ENCODE measurements around the gene PRKACB.
A peak's percentile ranks its signal among the peaks of the same experiment; 100 is the strongest.
"Not testable (repeated sequence)": the region's sequence is repeated elsewhere in the genome, so short reads cannot be mapped to it uniquely, and the experiment has no call there.

The PRKACB gene

DNA sequence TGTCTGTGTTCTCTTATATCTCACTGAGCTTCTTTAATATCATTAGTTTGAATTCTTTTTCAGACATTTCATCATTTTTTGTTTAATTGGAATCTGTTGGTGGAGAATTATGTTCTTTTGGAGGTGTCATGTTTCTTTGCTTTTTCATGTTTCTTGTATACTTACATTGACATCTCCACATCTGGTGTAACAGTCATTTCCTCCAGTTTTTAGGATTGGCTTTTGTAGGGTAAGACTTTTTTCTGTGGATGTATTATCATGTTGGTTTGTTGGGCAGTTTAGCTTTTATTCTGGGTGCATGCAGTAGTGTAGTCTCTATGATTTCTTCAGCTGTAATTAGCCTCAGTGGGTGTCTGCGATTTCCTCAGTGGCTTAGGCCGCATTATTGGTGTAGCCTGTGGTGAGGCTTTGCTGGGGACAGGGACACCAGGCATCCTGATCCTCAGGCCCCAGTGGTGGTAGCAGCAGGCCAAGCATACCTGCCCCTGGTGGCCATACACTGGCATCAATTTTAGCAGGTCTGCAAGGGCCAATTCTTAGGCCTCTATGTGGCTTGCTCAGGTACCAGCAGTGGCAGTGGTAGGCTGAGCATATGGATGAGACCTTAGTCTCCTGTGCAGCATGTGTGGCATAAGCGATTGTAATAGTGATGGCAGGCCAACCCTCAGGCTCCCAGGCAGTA is 79.8 kb downstream of the PRKACB start:
- DNase-seq (ENCODE audit: low spot score), result no peak

DNA sequence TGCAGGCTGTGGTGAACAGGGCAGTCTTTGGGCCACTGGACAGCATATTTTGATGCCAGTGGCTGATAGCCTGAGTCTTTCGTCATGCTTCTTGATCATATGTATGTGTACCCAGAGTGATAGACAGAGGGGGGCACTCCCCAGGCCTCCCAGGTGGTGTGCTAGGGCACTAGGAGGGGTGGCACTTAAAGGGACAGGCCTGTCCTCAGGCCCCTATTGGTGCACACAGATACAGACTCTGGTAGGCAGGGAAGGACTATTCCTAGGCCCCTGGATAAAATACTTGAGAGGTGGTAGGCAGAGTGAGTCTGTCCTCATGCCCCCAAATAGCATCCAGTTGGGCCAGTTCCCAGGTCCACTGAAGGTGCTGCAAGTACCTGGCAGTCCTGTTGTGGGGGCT is 80.8 kb downstream of the PRKACB start:
- DNase-seq (ENCODE audit: low spot score), result no peak

DNA sequence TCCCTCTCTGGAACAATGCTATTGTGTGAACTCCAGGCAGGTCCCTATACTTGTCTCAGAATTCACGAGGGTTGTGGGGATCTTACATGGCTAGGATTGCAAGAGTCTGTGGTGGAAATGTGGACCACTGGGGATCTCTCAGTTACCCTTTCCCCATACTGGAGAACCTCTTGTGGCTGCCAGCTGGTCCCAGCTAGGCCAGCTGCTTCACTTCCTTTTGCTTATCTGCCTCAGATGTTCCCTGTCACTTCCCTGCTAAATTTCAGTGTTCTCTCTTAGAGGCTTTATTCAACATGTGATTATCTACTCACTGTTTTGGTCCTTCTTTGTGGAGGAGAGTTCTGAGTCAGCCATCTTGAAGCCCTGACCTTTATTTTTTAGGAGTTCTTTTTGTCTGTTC is 81.6 kb downstream of the PRKACB start:
- DNase-seq (ENCODE audit: low spot score), result no peak

DNA sequence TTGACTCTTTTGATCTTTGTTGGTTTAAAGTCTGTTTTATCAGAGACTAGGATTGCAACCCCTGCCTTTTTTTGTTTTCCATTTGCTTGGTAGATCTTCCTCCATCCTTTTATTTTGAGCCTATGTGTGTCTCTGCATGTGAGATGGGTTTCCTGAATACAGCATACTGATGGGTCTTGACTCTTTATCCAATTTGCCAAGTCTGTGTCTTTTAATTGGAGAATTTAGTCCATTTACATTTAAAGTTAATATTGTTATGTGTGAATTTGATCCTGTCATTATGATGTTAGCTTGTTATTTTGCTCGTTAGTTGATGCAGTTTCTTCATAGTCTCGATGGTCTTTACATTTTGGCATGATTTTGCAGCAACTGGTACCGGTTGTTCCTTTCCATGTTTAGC is 88.6 kb downstream of the PRKACB start:
- not testable (repeated sequence) for DNase-seq (ENCODE audit: low spot score)

DNA sequence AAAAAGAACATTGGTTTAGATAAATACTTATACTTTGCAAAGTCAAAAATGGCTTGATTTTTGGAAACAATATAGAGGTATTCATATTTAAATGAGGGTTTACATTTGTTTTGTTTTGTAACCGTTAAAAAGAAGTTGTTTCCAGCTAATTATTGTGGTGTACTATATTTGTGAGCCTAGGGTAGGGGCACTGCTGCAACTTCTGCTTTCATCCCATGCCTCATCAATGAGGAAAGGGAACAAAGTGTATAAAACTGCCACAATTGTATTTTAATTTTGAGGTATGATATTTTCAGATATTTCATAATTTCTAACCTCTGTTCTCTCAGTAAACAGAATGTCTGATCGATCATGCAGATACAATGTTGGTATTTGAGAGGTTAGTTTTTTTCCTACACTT is 92.2 kb downstream of the PRKACB start:
- DNase-seq (ENCODE audit: low spot score), result no peak

DNA sequence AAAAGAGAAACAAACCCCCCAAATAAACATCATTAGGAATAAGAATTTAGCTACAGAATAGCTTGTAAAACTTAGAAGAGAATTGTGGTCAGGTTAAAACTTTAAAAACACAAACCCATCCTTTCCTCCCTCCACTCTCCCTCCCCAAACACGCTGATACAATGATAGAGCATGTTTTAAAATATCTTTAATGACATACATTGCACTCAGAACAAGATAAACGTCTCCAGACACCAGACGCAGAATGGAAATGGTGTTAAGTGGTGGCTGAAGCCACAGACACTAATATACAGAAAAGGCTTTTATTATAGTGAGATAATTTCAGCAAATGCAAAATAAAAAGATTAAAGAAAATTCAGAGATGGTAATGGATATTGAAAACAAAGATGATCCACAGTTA is 98.6 kb downstream of the PRKACB start:
- DNase-seq (ENCODE audit: low spot score), result no peak

DNA sequence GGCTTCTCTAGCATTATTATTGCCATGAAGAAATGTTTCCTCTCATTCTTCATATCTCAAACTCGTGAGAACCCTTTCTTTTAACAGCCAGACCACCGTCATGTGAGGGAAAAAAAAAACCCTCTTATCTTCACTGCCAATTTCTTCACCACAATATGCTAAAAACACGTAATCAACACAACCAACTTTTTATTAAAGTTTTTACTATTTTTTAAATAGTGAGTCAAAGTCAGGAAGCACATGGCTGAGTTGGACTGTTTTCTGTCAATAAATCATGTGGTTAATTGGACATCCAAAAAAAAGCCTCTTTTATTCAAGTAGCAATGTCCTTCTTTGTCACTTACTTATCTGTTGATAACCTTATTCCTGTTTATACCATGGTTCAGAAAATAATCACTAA is 101.5 kb downstream of the PRKACB start:
- no peak for DNase-seq (ENCODE audit: low spot score)

DNA sequence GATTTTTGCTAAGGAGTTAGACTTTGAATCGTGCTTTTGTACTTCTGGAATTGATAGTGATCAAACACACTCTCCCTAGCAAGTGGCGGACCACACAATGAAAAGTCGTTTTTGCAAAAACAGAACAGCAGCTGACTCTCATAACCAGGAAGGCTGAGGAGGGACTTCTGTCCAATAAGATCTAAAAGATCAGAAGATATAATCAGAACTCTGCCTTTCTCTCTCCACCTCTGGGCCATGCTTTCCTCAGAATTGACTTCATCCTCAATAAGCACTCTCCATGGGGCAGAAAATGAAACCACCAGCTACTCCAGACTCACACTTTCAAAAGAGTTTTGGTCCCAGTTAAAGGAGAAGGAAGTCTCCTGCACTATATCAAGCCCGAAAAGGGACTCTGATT is 102.1 kb downstream of the PRKACB start:
- DNase-seq (ENCODE audit: low spot score), result no peak

DNA sequence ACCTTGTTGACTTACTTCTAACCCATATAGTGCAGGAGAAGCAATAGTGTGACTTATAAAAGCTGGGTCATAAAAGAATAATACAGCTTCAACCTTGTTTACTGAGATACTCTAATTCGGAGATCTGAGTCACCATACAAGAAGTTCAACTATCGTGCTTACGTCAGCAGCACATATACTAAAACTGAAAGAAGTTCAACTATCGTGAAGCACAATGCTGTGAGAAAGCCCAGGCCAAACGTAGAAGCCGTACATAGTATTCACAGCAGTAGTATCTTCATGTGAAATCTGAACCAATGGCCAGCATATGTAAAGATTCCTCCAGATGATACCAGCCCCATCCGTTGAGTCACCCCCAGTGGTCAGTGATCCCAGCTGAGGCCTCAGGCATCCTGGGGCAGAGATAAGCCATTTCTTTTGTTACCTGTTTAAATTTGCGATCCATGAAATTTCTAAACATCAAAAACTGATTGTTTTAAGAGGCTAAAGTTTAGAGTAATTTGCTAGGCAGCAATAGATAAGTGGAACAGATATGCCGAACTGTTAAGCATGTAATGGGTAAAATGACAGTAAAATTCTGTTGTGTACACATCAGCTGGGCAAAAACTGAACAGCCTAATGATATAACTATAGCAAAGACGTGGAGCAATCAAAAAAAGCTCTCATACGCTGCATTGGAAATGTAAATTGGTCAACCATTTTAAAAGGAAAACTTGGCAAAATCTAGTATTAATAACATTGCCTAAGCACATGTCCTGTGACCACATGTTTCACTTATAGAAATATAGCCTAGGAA is 103.6 kb downstream of the PRKACB start:
- DNase-seq (ENCODE audit: low spot score), result no peak

DNA sequence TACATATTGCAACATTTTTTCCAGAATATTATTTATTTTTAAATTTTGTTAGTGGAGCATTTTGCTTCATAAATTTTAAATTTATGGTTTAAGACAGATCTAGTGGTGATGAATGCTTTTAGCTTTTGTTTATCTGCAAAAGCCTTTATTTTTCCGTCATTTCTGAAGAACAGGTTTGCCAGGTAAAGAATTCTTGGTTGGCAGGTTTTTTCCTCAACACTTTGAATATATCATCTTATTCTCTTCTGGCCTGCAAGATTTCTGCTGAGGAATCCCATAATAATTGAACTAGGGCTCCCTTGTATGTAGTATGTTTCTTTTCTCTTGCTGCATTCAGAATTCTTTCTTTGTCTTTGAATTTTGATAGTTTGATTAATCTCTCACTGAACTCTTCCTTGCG is 106.6 kb downstream of the PRKACB start:
- DNase-seq (ENCODE audit: low spot score), result no peak

DNA sequence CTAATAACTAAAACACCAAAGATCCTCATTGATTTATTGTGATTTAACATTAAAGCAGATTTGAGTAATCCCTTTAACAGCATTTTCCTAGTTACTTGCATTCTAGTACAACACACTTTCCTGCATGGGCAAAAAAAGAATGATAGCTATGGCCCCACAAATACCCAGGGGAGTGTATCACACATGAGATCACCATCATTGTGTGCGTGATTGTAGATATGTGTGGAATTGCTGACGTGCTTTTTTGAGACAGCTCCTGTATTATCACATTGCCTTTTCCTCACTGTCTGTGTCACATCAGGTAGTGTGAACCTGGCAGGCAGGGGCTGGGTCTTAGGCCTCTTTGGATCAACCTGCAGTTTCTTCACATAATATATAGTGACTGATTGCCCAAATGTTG is 109.0 kb downstream of the PRKACB start:
- DNase-seq (ENCODE audit: low spot score), result no peak

DNA sequence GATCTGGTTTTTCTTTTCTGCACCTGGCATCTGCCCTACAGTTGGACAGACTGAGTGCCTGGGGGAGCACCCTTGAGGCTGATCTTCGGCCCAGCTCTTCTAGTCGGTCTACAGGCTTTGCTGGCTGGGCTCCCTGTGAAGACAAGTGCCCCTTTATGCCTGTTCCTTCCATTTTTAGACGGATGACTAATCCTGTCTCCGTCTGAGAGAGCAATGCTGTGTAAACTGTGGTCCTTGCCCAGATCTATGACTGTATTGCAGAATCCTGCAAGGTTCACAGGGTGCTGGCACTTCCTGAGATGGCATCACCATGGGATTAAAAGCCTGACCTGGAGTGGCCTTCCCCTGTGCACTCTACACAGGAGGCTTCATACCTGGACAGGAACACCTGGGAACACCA is 109.8 kb downstream of the PRKACB start:
- peak; percentile 54 for DNase-seq (ENCODE audit: low spot score)

DNA sequence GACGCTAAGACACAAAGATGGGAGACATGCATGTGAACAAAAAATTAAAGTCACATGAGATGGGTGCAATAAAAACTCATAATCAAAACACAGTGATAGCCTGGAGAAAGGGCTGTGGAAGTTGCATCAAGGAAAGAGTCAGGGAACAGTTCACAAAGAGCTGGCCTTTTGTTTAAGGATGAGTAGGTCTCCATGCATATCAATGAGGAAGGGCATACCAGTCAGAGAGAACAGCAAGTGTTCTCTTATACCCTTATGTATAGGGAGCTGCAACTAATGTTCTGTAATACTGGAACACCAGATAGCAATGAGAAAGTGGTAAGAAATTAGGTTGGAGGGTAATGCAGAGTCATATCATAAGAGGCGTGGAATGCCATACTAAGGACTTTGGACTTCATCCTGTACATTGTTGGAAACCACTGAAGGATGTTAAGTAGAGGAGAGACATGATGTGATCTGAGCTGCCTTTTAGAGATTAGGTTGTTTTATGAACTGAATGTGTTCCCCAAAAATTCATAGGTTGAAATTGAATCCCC is 110.7 kb downstream of the PRKACB start:
- DNase-seq (ENCODE audit: low spot score), result no peak

DNA sequence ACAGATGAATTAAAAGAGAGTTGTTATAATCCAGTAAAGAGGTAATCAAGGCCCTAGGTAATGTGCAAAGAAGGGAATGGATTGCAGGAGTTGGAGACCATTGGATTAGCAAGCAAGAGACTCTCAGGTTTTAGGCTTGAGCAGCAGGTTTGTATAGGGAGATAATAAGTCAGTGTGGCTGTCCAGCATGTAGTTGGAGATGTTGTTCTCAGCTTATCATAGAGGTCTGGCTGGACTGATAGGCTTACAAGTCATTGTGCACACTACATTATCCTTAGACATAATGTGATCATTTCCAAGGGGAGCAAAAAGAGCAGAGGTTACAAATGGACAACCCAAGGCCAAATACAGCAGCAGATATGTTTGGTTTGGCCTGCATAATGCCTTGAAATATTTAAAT is 111.5 kb downstream of the PRKACB start:
- DNase-seq (ENCODE audit: low spot score), result no peak

DNA sequence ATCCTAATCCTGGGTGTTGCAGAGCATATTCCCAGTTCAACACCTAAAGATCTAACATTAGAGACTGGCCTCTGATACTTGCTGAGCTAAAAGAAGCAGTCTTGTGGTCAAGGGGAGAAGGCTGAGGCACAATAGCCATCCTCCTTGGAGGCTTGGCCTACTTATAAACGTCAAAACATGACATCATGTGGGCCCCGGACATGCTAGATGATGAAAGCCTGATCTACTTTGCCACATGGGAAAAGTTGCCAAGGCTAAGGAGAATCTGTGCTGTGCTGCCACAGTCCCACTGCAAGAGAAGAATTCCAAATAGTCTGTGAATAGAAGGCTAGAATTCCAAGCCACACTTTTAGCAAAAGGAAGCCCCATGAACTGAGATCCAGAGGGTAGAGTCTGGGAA is 113.5 kb downstream of the PRKACB start:
- DNase-seq (ENCODE audit: low spot score), result no peak

DNA sequence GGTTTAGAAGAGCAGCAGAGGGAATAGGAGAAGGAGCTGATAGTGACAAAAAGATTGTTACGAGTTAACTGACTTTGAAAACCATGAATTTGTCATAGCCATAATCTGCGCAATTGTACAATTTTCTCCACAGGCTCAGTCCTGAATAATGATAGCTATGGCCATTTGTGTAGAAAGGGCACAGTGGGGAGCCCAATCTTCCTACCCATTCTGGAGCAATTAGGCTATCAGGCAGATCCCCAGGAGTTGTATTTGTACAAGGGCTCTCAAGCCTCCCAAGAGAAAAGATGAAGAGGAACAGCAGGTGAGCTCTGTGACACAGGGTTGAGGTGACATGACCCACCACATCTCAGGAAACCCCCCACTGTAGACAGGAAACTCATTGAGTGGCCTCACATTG is 115.3 kb downstream of the PRKACB start:
- no peak for DNase-seq (ENCODE audit: low spot score)

DNA sequence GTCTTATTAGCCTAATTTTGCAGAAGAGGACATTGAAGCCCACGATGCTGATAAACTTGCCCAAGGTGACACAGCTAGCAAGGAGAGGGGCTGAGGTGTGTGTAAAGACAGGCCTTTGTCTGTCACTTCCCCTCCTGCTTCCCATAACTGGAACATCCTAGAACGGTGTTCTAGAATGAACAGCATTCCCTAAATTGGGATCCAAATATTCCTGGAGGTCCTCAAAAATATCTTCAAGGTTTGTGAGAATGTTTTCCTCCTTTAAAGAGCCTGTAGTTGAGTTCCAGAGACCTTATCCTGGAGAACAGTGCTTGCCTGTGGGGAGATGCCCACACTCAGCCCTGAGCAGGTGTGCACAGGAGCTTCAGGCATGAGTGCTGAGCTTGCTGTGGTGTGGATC is 115.9 kb downstream of the PRKACB start:
- DNase-seq (ENCODE audit: low spot score), result no peak

DNA sequence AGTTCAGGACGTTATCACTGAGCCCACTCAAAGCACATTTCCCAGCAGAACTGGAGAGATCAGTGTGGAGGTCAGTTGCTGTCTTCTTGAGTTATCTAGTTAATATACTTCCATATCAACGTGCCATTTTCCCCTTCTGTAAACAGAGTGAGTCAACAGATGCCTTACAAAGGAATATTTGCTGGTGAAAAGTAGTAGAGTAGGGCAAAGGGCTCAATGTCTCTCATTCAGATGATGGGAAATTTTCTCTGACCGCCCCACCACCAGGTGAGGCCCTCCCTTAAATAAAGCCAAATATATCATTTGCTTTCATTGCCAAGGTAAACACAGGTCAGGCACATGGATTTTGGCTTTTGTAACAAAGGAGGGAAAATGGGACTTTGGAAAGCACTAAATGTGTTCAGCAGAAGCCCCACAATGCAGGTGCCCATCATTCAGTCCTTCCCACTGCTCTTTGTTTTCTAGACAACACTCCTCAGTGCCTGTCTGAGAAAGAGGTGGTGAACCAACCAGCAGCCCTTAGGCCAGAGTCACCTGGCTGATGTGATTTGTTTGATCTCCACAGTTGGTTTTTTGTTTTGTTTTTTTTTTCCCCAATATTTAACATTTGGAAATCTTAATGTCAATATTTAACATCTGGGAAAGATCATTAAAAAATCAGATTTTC is 116.9 kb downstream of the PRKACB start:
- no peak for DNase-seq (ENCODE audit: low spot score)

DNA sequence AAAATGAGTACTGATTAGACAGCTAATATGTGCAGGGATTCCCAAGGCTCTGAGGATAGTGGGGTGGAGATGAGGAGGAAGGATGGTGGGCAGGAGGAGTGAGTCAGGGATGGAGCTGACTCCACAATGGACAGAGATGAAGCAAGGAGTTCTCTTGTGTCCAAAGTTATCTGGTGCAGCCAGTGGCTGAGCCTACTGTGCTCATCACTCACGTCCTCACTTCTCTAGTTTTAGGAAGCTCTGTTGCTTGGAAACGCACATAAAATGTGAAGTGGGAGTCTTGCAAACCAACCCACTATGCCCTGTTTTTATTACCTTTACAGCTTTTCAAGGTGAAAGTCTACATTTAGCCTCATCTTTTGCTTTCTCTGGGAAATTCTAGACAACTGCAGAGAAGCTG is 120.9 kb downstream of the PRKACB start:
- no peak for DNase-seq (ENCODE audit: low spot score)

DNA sequence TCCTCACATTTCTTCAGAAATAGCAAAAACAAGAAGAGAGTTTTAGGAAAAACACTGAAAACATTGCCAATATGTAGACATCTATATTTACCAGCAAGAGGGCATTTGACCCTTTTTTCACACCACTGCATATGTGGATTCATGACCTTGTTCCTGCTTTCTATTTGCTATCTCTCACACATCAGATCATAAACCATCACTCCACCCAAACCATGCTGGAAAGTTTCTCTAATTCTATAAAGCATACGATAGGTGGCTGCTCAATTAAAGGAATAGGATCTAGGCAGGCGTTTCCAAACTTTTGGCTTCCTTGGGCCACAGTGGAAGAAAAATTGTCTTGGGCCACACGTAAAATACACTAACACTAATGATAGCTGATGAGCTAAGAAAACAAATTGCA is 121.8 kb downstream of the PRKACB start:
- DNase-seq (ENCODE audit: low spot score), result no peak

DNA sequence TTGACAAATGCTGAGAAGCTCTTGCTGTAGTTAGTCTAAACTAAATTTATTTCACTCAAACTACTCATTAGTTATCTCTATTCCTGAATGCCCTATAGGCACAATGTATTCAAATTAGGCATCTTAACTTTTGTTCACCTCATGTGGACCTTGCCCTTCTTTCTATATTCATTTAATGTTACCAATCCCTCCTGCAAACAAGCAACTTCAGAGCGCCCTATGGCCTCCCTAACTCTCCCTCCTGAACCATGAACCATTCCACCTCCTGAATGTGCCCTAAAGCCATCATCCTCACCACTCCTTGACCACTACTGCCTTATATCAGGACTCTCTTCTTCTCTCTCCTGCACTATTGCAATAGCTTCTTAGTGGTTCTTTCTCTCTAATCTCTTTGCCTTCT is 122.7 kb downstream of the PRKACB start:
- no peak for DNase-seq (ENCODE audit: low spot score)

DNA sequence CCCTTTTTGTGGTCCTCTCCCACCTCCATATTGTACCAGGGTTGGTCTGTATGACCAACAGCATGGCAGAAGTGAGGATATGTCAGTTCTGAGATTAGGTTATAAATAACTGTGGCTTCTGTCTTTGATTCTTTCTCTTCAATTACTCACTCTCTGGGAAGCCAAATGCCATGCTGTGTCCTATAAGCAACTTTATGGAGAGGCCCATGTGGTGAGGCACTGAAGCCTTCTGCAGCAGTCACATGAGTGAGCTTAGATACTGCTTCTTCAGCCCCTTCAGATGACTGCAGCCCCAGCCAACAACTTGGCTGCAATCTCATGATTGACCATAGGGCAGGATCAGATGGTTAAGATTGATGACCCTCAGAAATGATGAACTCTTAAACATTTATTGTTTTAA is 123.4 kb downstream of the PRKACB start:
- no peak for DNase-seq (ENCODE audit: low spot score)

DNA sequence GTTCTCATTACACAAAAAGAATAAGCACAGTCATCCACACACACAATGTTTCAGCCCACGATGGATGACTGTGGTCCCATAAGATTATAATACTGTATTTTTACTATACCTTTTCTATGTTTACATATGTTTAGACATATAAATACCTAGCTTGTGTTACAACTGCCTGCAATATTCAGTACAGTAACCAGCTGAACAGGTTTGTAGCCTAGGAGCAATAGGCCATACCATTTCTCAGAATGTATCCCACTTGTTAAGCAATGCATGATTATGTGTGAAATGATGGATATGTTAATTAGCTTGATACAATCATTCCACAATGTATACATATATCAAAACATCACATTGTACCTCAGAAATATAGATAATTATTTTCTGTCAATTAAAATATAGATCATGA is 124.3 kb downstream of the PRKACB start:
- DNase-seq (ENCODE audit: low spot score), result no peak
